HG02759 (cell line): ENCODE results near the gene CDK14.
A peak's percentile ranks its signal among the peaks of the same experiment; 100 is the strongest.

ENCODE experiments used
- ATAC-seq: cut with Tn5 transposase; IDR thresholded peaks from one replicate; pipeline ENCODE4 v1.9.1; 2021; ENCODE audit warnings: mild to moderate bottlenecking, moderate library complexity; ENCODE audit not compliant: unreplicated experiment

CDK14 gene

GRCh38 chr7:90677486-90678404 lies 81.6 kb downstream of the CDK14 start:
- ATAC-seq = no peak

- no peak for ATAC-seq
Observed at GRCh38 chr7:90678986-90679385, 82.9 kb downstream of the CDK14 start.

- ATAC-seq = no peak
Observed at GRCh38 chr7:90680484-90680883, 84.4 kb downstream of the CDK14 start.

- no peak for ATAC-seq
Observed at GRCh38 chr7:90681336-90682022, 85.4 kb downstream of the CDK14 start.

GRCh38 chr7:90686146-90686545 lies 90.0 kb downstream of the CDK14 start:
- no peak for ATAC-seq

GRCh38 chr7:90688810-90689209 lies 92.7 kb downstream of the CDK14 start:
- ATAC-seq = no peak

- ATAC-seq = no peak
Observed at GRCh38 chr7:90689260-90689659, 93.1 kb downstream of the CDK14 start.

- peak; percentile 65 for ATAC-seq
Observed at GRCh38 chr7:90690159-90690858, 94.2 kb downstream of the CDK14 start.

GRCh38 chr7:90692396-90692795 lies 96.3 kb downstream of the CDK14 start:
- ATAC-seq = no peak

- no peak for ATAC-seq
Observed at GRCh38 chr7:90692947-90693346, 96.8 kb downstream of the CDK14 start.

GRCh38 chr7:90693939-90694338 lies 97.8 kb downstream of the CDK14 start:
- ATAC-seq = no peak

GRCh38 chr7:90698616-90699015 lies 102.5 kb downstream of the CDK14 start:
- no peak for ATAC-seq

GRCh38 chr7:90701021-90701420 lies 104.9 kb downstream of the CDK14 start:
- ATAC-seq = peak; percentile 65

- ATAC-seq = no peak
Observed at GRCh38 chr7:90701771-90702170, 105.7 kb downstream of the CDK14 start.

GRCh38 chr7:90705391-90706071 lies 109.4 kb downstream of the CDK14 start:
- no peak for ATAC-seq

GRCh38 chr7:90706072-90706716 lies 110.1 kb downstream of the CDK14 start:
- ATAC-seq = no peak

- ATAC-seq = peak; percentile 61
Observed at GRCh38 chr7:90708841-90709317, 112.8 kb downstream of the CDK14 start.

- ATAC-seq = peak; percentile 55
Observed at GRCh38 chr7:90709501-90710465, 113.7 kb downstream of the CDK14 start.

GRCh38 chr7:90710466-90710850 lies 114.3 kb downstream of the CDK14 start:
- no peak for ATAC-seq
